ENCODE data around the gene TEX264.

TEX264 gene

DNA sequence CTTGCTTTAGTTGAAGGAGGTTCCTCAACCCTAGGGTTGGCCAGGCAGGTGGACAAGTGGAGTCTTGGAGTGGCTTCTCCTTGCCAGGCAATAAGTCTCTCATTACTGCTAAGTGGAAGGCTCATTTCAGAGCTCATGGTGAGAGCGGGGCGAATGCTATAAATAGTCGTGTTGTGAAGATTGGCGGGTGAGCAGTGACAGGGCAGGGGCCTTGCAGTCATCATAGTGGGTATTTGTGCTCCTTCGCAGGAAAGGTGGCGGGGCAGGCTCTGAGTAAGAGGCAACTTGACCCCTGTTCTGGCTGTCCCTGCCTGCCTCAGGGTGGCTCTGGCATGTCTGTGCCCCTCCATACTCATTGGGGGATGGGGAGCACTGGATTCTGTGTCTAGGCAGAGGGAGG lies 27.2 kb downstream of the TEX264 start:
- no peak for DNase-seq (ENCODE audit: low read depth in 2 of 2)

DNA sequence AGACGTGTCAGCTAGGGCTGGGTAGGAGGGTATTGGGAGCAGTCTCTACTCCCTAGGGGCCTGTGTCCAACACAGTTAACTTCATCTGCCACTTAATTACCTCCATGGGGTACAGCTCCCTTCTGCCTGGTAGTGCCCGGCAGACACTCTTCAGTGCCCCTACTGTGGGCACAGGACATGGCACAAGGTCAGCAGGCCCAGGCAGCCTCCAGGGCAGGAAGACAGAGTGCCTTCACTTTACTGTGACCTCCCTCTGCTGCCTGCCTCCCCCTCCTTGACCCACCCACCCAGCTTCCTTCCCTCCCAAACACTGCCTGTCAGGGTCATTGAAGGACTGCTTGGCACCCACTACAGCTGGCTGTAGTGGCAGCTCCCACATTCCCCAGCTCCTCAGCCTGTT lies 29.4 kb downstream of the TEX264 start:
- DNase-seq (ENCODE audit: low read depth in 2 of 2): no peak

DNA sequence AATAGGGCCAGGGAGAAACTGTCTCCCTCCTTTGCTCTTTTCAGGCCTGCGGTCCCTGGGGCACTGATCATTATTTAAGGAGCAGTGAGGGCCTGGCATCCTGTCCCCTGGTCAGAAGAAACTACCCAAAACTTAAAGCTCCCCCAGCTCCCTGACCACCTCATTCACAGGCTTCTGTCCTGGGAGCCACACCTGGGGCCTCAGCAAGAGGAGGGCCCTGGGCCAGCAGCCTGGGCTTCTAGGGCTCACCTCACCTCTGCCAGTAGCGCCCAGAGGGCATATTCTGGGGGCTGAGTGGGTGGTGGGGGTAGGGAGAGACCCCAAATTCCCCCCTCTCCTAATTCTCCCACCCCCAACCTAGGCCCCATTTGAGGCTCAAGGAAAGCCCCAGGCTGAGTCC lies 31.1 kb downstream of the TEX264 start:
- no peak for DNase-seq (ENCODE audit: low read depth in 2 of 2)

DNA sequence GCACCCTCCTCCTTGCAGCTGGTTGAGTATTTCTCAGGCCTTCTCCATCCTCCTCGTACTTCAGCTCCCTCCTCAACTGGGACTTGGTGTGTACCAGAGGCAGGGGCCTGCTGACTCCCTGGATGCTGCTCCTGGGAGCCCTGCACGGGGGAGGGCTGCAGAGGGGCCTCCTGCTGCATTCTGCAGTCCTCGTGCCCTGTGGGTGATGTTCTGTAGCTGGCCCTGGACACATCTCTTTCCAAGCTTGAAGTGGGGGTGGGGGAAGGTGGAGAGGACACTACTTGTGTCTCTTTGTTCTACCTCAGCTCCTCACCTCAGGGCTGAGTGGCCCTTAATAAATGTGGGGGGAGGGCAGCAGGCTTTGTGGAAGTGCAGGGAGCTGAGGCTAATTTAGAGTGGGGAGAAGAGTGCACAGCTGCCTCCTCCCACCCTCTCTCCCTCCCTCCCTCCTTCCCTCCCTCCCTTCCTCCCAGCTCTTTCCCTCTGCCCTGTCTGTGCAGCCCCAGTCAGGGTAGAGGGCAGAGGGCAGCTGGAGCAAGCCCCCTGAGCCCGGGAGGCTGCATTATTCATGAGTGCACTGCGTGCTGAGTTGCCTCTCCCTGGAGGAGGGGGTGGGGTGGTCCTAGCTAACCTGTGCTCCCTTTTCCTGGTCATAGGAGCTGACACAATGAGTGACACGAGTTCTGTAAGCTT lies 32.2 kb downstream of the TEX264 start:
- DNase-seq (ENCODE audit: low read depth in 2 of 2): no peak

DNA sequence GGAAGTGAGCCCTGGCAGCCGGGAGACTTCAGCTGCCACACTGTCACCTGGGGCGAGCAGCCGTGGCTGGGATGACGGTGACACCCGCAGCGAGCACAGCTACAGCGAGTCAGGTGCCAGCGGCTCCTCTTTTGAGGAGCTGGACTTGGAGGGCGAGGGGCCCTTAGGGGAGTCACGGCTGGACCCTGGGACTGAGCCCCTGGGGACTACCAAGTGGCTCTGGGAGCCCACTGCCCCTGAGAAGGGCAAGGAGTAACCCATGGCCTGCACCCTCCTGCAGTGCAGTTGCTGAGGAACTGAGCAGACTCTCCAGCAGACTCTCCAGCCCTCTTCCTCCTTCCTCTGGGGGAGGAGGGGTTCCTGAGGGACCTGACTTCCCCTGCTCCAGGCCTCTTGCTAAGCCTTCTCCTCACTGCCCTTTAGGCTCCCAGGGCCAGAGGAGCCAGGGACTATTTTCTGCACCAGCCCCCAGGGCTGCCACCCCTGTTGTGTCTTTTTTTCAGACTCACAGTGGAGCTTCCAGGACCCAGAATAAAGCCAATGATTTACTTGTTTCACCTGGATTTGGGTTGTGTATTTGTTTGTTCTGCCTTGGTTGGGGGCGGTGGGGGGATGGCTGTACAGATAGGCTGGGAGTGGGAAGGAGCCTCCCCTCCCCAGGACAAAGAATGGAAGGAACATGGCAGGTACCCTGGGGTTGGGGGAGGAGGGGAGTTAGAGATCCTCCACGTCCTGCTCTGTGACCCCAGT lies 32.9 kb downstream of the TEX264 start:
- DNase-seq (ENCODE audit: low read depth in 2 of 2): no peak

DNA sequence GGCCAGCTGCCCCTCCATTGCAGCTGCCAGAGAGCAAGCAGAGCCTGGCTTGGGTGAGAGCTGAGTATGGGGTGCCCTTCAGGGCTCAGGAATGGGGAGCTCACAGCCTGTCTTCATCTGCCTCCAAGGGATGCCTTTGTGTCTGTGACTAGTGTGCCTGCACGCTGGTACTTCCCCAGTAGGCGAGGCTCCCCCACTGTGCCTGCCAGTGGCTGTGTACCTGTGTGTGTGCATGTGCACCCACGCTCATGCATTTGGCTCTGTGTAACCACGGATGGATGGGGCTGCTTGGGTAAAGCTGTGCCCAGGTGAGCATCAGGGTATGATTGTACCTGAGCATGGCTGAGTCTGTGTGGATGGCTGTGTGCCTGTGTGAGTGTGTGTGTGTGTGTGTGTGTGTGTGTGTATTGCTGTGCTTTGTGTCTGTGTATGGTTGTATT lies 33.5 kb downstream of the TEX264 start:
- no peak for DNase-seq (ENCODE audit: low read depth in 2 of 2)

DNA sequence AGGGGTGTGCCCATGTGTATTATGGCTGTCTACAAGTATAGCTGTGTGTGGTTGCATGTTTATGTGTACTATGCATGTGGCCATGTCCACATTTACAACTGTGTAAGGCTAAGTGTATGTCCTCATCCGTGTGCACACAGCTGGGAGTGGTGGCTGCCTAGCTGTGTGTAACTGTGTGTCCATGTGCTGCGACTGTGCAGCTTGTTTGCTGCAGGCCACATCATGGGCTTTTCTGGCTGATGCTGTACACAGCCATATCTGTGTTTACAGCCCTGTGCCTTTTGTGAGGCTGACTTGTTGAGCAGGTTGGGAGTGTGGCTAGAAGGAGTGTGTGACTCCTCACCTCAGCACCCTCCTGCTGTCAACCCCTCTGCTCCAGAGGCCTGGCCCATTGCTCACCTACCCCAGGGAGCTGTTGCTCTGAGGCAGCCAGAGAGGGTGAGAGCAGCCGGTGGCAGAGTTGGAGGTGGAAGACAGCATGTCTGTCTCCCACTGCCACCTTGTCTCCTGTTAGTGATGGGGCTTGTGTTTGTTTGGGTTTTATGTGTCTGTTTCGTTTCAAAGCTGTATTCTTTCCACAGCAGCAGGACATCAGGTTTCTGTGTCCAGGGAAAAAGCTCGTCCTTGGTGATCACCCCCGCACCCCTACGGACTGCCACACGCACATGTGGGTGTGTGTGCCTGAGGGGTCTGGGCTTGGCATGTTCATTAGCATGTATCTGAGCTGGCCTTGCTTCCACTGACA lies 34.4 kb downstream of the TEX264 start:
- DNase-seq (ENCODE audit: low read depth in 2 of 2): no peak

DNA sequence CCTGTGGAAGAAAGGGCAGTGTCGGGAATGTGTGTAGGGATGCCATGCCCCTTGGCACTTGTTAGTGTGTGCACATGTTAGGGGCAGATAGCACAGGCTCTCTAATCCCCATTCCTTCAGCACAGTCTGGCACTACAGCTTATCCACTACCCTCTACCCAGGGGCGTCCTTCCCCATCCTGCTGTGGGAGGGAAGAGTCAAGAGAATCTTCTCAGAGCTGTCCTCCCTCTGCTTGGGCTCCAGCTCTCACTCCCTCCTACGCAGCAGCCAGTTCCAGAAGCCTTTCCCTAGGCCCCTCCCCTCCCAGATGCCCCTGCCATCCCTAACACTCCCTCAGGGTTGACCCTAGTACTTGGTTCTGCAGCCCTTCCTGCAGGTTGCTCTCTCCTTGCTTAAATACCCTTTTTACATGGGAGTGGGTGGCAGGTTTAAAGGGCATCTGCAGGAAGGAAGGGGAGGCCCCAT lies 35.0 kb downstream of the TEX264 start:
- DNase-seq (ENCODE audit: low read depth in 2 of 2): no peak

DNA sequence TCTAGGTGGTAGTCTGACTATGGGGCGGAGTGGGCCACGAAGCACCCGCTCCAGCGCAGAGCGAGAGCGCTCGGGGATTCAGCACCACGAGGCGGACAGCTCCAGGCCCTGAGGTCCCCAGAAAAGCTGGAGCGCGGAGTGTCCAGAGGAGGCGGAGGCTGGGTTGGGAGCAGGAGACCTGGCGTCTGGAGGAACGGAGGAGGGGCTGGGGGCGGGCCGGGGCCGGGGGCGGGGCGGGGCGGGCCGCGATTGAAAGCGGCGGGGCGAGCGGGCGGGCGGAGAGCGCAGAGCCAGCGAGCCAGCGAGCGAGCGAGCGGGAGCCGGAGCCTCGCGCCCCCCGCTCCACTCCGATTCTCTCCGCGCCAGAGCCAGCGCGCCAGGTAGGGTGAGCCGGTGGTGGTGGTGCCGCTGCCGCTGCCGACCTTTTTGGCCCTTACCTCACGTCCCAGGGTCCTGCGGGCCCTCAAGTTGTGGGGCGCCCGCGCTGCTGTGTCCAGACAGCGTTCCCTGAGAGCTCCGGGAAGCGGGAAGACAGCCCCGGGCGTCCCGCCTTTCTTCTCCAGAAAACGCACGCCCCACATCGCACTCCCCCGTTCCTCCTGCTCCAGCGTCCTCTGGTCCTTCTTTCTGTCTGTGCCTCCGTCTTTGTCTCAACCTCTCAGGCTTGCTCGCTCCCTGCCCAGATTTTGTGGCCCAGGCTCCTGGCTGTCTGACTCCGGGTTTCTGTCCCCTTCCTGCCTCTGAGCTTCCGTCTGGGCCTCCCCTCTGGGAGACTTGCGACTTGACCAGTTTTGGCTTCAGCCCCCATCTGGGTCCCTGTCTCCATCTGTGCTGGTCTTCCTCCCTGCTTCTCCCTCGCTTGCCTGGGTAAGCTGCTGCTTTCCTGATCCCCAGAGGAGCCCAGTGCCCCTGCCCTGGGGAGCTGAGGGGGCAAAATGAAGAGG lies 36.0 kb downstream of the TEX264 start, which contains the start of gene GRM2:
Gene GRM2 (plus strand): TSS at position 281 of the 944 bp plus-strand sequence. CDS start 1,916 bp downstream, outside the sequence.
- no peak for DNase-seq (ENCODE audit: low read depth in 2 of 2)

DNA sequence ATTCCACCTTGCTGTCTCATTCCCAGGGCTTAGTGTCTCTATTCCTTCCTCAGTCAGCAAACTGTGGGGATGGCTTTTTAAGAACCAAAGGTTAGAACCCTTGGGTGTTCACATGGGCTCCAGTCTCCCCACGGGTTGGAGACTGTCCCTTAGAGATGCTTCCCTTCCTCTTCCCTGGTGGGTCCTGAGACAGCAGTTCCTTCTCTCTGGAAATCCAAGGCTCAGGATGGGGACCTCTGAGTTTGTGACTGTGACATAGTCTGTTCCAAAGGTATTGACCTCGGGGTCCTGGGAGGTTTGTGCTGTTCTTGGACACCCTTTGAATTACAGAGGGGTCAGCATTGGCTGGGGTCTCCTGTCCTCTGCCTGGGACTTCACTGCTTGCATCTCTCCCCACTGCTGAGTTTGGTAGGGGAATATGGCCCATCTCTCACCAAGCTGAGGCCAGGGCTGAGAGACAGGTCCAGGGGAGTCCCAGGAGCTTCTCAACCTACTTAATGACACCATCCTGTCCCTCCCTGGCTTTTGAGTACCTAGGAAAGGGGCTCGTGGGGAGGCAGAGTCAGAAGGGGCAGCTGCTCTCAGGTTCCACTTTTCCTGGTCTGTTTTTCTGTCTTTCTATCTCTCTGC lies 37.3 kb downstream of the TEX264 start:
- DNase-seq (ENCODE audit: low read depth in 2 of 2): no peak

DNA sequence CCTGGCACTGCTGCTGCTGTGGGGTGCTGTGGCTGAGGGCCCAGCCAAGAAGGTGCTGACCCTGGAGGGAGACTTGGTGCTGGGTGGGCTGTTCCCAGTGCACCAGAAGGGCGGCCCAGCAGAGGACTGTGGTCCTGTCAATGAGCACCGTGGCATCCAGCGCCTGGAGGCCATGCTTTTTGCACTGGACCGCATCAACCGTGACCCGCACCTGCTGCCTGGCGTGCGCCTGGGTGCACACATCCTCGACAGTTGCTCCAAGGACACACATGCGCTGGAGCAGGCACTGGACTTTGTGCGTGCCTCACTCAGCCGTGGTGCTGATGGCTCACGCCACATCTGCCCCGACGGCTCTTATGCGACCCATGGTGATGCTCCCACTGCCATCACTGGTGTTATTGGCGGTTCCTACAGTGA lies 38.0 kb downstream of the TEX264 start:
- DNase-seq (ENCODE audit: low read depth in 2 of 2): no peak

DNA sequence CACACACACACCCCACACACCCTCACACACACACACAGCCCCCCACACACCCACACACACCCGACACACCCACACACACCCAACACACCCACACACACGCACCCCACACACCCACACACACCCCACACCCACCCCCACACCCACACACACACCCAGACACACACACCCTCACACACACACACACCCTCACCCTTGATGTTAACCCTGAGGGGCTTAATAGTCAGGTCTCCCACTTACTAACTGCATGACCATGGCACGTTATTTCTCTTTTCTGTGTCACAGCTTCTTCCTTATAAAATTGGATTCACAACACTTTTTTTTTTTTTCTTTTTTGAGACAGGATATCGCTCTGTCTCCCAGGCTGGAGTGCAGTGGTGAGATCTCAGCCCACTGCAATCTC lies 38.6 kb downstream of the TEX264 start:
- DNase-seq (ENCODE audit: low read depth in 2 of 2): no peak

DNA sequence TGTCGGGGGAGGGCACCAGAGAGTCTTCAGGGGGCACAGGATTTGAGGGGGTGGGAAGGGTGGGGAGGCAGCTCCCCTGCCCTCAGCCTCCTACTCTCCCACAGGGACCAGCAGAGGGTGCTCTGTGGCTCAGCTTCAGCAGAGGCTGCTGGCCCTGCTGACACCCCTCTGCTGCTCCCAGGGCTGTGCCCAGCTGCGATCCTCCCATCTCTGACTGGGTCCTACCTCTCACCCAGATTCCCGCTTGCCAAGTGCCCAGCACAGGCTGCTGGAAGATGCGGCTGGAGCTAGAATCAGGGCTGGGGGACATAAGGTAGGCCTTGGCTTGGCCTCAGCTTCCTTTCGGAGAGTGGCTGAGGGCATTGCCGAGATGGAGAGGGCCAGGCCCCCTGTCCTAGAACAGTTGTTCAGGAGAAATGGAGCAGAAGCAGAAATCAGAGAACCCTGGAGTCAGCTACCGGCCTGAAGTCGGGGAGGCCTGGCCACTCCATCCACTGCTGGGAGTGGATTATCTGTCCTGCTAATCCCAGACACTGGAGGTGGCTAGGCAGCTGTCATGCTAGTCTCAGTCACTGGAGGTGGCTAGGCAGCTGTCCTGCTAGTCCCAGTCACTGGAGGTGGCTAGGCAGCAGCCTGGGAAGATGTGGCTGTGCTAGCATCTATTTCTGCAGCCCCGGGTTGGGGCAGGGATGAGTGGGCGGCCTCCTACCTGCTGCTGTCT lies 39.7 kb downstream of the TEX264 start:
- no peak for DNase-seq (ENCODE audit: low read depth in 2 of 2)

DNA sequence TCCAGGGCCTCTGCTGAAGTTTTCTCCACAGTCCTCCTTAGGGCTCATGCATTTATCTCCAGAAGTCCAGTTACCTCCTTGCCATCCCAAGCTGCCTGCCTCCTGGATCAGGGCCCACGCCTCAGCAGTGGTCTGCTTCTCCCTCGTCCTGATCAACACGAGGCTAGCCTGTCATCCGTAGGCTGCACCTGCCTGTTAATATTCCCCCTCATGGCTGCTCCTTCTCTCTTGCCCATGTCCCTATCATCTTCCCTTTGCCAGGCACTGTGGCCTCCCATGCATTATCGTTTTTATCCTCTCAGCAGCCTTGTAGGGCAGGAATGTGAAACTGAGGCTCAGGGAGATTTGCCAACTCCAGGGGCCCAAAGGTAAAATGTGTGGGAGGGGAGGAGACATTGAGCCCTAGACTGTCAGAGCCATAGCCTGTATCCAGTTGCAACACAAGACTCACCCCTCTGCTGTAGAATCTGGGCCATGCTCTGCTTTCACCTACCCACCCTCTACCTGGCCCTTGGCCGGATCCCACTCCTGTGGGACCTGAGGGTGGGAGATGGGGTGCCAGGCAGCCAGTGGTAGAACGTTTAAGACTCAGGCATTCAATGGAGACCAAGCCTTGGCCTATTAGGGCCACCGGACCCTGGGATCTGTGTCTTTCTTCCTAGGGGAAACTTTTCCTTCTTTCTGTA lies 40.4 kb downstream of the TEX264 start:
- DNase-seq (ENCODE audit: low read depth in 2 of 2): no peak

DNA sequence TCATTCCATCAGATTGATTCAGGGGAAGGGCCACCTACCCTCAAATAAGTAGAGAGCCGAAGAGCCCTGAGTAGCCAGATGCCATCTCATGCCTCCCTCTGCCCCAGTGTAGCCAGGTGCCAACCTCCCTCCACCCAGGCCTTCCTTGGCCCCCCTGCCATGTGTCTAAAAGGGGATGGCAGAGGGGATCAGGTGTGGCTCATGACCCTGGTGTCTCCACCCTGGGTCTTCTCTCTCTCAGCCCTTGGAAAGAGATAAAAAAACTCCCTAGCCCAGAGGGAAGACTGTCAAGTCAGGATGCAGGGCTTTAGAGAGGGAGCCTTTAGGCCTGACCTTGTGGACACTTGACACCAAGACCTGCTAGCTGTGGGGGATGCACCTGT lies 41.0 kb downstream of the TEX264 start:
- no peak for DNase-seq (ENCODE audit: low read depth in 2 of 2)

DNA sequence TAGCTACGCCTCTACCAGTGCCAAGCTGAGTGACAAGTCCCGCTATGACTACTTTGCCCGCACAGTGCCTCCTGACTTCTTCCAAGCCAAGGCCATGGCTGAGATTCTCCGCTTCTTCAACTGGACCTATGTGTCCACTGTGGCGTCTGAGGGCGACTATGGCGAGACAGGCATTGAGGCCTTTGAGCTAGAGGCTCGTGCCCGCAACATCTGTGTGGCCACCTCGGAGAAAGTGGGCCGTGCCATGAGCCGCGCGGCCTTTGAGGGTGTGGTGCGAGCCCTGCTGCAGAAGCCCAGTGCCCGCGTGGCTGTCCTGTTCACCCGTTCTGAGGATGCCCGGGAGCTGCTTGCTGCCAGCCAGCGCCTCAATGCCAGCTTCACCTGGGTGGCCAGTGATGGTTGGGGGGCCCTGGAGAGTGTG lies 41.5 kb downstream of the TEX264 start:
- DNase-seq (ENCODE audit: low read depth in 2 of 2): no peak

DNA sequence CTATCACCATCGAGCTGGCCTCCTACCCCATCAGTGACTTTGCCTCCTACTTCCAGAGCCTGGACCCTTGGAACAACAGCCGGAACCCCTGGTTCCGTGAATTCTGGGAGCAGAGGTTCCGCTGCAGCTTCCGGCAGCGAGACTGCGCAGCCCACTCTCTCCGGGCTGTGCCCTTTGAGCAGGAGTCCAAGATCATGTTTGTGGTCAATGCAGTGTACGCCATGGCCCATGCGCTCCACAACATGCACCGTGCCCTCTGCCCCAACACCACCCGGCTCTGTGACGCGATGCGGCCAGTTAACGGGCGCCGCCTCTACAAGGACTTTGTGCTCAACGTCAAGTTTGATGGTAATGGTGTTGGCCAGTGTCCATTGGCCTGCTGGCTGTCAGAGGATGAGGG lies 41.9 kb downstream of the TEX264 start:
- no peak for DNase-seq (ENCODE audit: low read depth in 2 of 2)

DNA sequence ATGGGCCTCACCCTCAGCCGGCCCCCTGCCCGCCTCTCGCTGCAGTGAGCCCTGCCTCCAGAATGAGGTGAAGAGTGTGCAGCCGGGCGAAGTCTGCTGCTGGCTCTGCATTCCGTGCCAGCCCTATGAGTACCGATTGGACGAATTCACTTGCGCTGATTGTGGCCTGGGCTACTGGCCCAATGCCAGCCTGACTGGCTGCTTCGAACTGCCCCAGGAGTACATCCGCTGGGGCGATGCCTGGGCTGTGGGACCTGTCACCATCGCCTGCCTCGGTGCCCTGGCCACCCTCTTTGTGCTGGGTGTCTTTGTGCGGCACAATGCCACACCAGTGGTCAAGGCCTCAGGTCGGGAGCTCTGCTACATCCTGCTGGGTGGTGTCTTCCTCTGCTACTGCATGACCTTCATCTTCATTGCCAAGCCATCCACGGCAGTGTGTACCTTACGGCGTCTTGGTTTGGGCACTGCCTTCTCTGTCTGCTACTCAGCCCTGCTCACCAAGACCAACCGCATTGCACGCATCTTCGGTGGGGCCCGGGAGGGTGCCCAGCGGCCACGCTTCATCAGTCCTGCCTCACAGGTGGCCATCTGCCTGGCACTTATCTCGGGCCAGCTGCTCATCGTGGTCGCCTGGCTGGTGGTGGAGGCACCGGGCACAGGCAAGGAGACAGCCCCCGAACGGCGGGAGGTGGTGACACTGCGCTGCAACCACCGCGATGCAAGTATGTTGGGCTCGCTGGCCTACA lies 44.4 kb downstream of the TEX264 start:
- DNase-seq (ENCODE audit: low read depth in 2 of 2): no peak

DNA sequence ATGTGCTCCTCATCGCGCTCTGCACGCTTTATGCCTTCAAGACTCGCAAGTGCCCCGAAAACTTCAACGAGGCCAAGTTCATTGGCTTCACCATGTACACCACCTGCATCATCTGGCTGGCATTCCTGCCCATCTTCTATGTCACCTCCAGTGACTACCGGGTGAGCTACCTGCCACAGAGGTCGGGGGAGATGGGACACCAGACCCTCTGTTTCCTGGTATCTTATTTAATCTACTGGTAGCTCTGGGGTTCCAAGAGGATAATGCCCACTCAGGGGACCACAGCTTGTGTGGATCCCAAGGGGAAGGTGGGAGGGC lies 44.9 kb downstream of the TEX264 start:
- DNase-seq (ENCODE audit: low read depth in 2 of 2): no peak
